Placental pericyte (primary cell): ENCODE results near the gene ORC1. TPM values are rescaled to one million over a fixed set of nuclear protein-coding genes. Genes with fewer than 3 reads are reported as not detected.

Experiments used
- total RNA-seq: library from RNA; depleted of rRNA; stranded (reverse); fragments of >200 nt; gene quantifications from 2 replicates; pipeline ENCODE4 v1.2.3, GENCODE V29; 2012

The ORC1 gene
- 0.44 and 14.6 TPM in 2 replicates for total RNA-seq

GRCh38 chr1:52404116-52404974, at the start of gene ORC1, which contains the start of gene PRPF38A:
ORC1 (minus strand) TSS chr1:52404423; CDS start chr1:52402223, 2,200 bp downstream.
PRPF38A (plus strand) TSS chr1:52404602; CDS start chr1:52404750, 148 bp downstream.

GRCh38 chr1:52365746-52366516, 38.3 kb downstream of the ORC1 start, which contains the start of gene CC2D1B:
CC2D1B (minus strand) TSS chr1:52366205; CDS start chr1:52364620, 1,585 bp downstream.

Other genes with a start within 250 kb of the ORC1 start
- gene CC2D1B, start 38.2 kb downstream of the ORC1 start, total RNA-seq = 40.3 and 60.4 TPM in 2 replicates
- 6.6 and 11.7 TPM in 2 replicates for gene PRPF38A, start 179 bp upstream of the ORC1 start, total RNA-seq
- gene TUT4, start 148.7 kb upstream of the ORC1 start, total RNA-seq = 30.1 and 44.6 TPM in 2 replicates
- 56.9 and 63.4 TPM in 2 replicates for gene GPX7, start 197.9 kb upstream of the ORC1 start, total RNA-seq
- gene SHISAL2A, start 228.7 kb upstream of the ORC1 start, total RNA-seq = not detected in 2 replicates